Measurements from ENCODE around the gene NMNAT1.

DNA sequence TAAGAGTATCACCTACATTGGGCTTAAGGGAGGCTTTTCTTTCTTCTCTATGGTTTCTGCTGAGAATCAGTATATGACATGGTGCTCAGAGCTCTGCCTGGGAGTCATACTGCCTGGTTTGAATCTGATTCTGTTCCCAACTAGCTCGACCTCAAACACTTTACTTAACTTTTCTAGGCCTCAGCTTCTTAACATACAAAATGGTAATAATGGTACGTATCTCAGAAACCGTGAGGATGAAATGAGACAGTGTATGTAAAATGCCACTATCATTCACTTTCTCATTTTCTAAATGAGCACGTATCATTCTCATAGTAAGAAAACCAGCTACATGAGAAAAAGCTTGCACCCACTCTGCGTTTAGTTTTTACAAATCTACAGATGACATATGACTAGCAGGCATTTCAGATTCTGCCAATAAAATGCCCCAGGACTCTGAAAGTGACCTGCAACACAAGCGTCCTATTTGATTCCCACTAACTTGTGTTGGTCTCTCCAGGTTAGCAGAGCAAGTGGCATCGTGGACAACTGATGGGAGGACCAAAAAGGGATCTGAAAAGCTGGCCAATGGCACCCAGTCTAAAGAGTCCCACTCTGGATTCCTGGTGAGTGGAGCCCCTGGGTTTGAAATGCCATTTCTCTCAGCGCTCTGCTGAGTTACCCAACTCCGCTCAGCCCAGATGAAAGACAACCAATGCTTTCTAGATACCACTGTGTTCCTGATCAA is 39.3 kb upstream of the NMNAT1 start:
- TF ChIP-seq POLR2A (IDR thresholded peaks at IDR 0.05) = no peak
- TF ChIP-seq CTCF (IDR thresholded peaks at IDR 0.05) = no peak
- no peak for TF ChIP-seq POLR2AphosphoS5 (IDR thresholded peaks at IDR 0.05; ENCODE audit: insufficient read depth in 1 of 2, low read depth in 1 of 2)

Measured in vagina (tissue), 2 donors.